Measurements from ENCODE around the gene MLLT3. TPM values are rescaled to one million over a fixed set of nuclear protein-coding genes. Genes with fewer than 3 reads are reported as not detected.

MLLT3 gene
- total and polyA plus RNA-seq, 2 donors (not counting 3 experiments of a cell fraction or from before 2014, with no cell fraction given) = 6.1 to 10.0 TPM

DNA sequence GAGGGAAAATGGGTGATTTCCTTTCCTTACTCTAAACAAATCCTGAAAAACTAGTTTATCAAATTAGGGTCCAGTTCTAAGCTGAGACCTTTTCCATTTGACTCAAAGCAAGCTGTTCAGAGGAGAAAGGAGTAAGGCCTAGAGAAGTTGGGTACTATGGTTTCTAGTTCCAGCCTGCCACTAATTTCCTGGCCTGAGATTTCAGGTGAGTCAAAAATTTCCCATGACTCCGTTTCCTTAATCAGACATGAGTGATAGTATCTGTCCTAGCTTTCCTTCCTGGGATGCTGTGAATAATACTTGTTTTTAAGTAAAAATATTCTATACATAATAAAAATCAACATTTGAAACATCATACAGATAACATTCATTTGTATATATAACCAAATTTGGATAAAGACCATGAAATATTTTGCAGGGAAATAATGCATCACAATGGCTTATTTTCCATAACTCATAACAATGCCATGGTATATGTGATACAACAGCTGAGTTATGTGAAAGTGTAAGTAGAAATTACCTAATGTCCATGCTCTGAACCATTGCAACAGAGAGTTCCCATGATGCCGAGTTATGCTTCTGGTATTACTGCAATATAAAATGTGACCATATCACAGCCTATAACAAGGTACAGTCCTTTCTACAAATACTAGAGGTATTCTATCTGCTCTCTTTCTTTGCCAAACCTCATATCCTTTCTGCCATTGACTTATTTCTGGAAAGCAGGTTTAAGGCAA, 142.7 kb downstream of the MLLT3 start:
- no peaks in the 10 kb centered on the region for H3K36me3 ChIP-seq (ENCODE audit: control insufficient read depth in 2 of 2, extremely low read depth in 1 of 2, insufficient read depth in 2 of 2, low read length in 2 of 2)
- peaks cover 2 to 3% of the 10 kb centered on the region in 2 experiments for H3K27me3 ChIP-seq (ENCODE audit: control insufficient read depth in 2 of 2, insufficient read depth in 2 of 2, low read length in 2 of 2)
- DNase-seq (ENCODE audit: low read depth, low spot score) = no peak
- H4K20me1 ChIP-seq (replicated peaks; ENCODE audit: control insufficient read depth, extremely low read depth, insufficient read depth, low read length) = no peaks in the 10 kb centered on the region
- no peak overlapping the region for H3K9ac ChIP-seq (replicated peaks; ENCODE audit: extremely low read depth, insufficient read depth, low read length)
- H3K9me3 ChIP-seq (replicated peaks; ENCODE audit: control insufficient read depth, insufficient read depth, low read length) = no peaks in the 10 kb centered on the region
- no peak overlapping the region for H3K27ac ChIP-seq (ENCODE audit: insufficient read depth, low read depth, low read length)
- H3K4me3 ChIP-seq (replicated peaks in 1 of 3; ENCODE audit: insufficient read depth in 1 of 3, low read depth in 1 of 3, low read length in 3 of 3) = no peak overlapping the region
- intact Hi-C loops (cut with micrococcal nuclease) = no loop called here
- H3K9me1 ChIP-seq (replicated peaks; ENCODE audit: control insufficient read depth, extremely low read depth, insufficient read depth, low read length) = no peaks in the 10 kb centered on the region
- H3K4me2 ChIP-seq (ENCODE audit: insufficient read depth, low read length) = no peak overlapping the region
- CTCF ChIA-PET = interaction anchor here (1.6 kb wide), 1 partner anchor 11 kb away, joined by 5 read pairs; no protein-coding TSS in a partner anchor
- no peaks in the 10 kb centered on the region for H3K4me1 ChIP-seq (ENCODE audit: control insufficient read depth, extremely low read depth, insufficient read depth, low read length)
- POLR2A ChIA-PET = no interaction called here
- no peak for FAIRE-seq
- TF ChIP-seq, protein P1, sequence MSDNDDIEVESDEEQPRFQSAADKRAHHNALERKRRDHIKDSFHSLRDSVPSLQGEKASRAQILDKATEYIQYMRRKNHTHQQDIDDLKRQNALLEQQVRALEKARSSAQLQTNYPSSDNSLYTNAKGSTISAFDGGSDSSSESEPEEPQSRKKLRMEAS (IDR thresholded peaks at IDR 0.05; ENCODE audit: insufficient read depth, insufficient read length) = no peak
- TF ChIP-seq POLR2AphosphoS5 (IDR thresholded peaks at IDR 0.05; ENCODE audit: insufficient read depth, low read depth, low read length) (no peak), POLR2A (IDR thresholded peaks at IDR 0.05; ENCODE audit: low read depth, low read length) (no peak), EZH2 (IDR thresholded peaks at IDR 0.05; ENCODE audit: borderline replicate concordance, low read depth, low read length, severe bottlenecking) (no peak), JUN (IDR thresholded peaks at IDR 0.05; ENCODE audit: borderline replicate concordance, insufficient read depth, insufficient read length, low read depth) (no peak), FOS (IDR thresholded peaks at IDR 0.05; ENCODE audit: borderline replicate concordance, insufficient read depth, low read length) (no peak), MYC (IDR thresholded peaks at IDR 0.05; ENCODE audit: low read depth, low read length) (no peak), GATA2 (IDR thresholded peaks at IDR 0.05; ENCODE audit: insufficient read depth, insufficient read length, low read depth, low read length) (no peak)
- TF ChIP-seq, protein P2, sequence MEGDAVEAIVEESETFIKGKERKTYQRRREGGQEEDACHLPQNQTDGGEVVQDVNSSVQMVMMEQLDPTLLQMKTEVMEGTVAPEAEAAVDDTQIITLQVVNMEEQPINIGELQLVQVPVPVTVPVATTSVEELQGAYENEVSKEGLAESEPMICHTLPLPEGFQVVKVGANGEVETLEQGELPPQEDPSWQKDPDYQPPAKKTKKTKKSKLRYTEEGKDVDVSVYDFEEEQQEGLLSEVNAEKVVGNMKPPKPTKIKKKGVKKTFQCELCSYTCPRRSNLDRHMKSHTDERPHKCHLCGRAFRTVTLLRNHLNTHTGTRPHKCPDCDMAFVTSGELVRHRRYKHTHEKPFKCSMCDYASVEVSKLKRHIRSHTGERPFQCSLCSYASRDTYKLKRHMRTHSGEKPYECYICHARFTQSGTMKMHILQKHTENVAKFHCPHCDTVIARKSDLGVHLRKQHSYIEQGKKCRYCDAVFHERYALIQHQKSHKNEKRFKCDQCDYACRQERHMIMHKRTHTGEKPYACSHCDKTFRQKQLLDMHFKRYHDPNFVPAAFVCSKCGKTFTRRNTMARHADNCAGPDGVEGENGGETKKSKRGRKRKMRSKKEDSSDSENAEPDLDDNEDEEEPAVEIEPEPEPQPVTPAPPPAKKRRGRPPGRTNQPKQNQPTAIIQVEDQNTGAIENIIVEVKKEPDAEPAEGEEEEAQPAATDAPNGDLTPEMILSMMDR (IDR thresholded peaks at IDR 0.05; ENCODE audit: extremely low read depth in 1 of 2, insufficient read depth in 1 of 2, low read depth in 1 of 2, low read length in 2 of 2) = no peak
- dilution Hi-C loops (cut with MboI; ENCODE audit: extremely low pct_ligation_motif_present, low sequenced_read_pairs) = no loop called here
- no TSS peak for BruUV-seq (replicated peaks)
- no peaks in the 10 kb centered on the region for H3K79me2 ChIP-seq (ENCODE audit: control insufficient read depth, insufficient read depth, low read length)
- H2AFZ ChIP-seq (ENCODE audit: low read depth, low read length) = no peak overlapping the region

Measured in endothelial cell of umbilical vein (primary cell).